CD14-positive monocyte (primary cell): ENCODE data around the gene PAQR6. TPM values are rescaled to one million over a fixed set of nuclear protein-coding genes. Genes with fewer than 3 reads are reported as not detected.
"Not testable (repeated sequence)": the region's sequence is repeated elsewhere in the genome, so short reads cannot be mapped to it uniquely, and the experiment has no call there.

ENCODE experiments used
- DNase-seq, 3 donors: peaks; one replicate each; pipeline ENCODE4 v3.0.0-alpha.2; 2011 to 2022
- H2AFZ ChIP-seq: 2 replicates; pipeline ENCODE4 v1.6.0; 2012; ENCODE audit warnings: mild to moderate bottlenecking, low read depth, low read length, inconsistent platforms; ENCODE audit not compliant: insufficient read depth, poor library complexity, severe bottlenecking
- H3K27ac ChIP-seq, 2 donors: 1 replicate in 1 of 2; 2 replicates in 1 of 2; pipeline ENCODE4 v1.5.1; 2012 to 2013; ENCODE audit warnings: low read length in 2 of 2, control low read depth in 1 of 2, inconsistent platforms in 1 of 2, low read depth in 1 of 2, mild to moderate bottlenecking in 1 of 2
- H3K27me3 ChIP-seq, 2 donors: one replicate each; pipeline versions ENCODE4 v1.6.0 to v1.6.1; 2011 to 2013; ENCODE audit warnings: low read length in 2 of 2; ENCODE audit not compliant: control insufficient read depth in 2 of 2, insufficient read depth in 2 of 2
- H3K36me3 ChIP-seq, 2 donors: replicated peaks in 1 of 2; 1 replicate in 1 of 2; 2 replicates in 1 of 2; pipeline versions ENCODE4 v1.5.1 to v1.6.1; 2012 to 2013; ENCODE audit warnings: low read length in 2 of 2, control low read depth in 1 of 2, inconsistent platforms in 1 of 2, mild to moderate bottlenecking in 1 of 2; ENCODE audit not compliant: insufficient read depth in 2 of 2, control insufficient read depth in 1 of 2
- H3K4me1 ChIP-seq, 2 donors: 1 replicate in 1 of 2; 2 replicates in 1 of 2; pipeline versions ENCODE4 v1.5.1 to v1.6.1; 2012 to 2013; ENCODE audit warnings: low read length in 2 of 2, control low read depth in 1 of 2, inconsistent platforms in 1 of 2, mild to moderate bottlenecking in 1 of 2, moderate library complexity in 1 of 2; ENCODE audit not compliant: insufficient read depth in 2 of 2, control insufficient read depth in 1 of 2
- H3K4me2 ChIP-seq: replicated peaks from 2 replicates; pipeline ENCODE3; 2012; ENCODE audit warnings: low read length, moderate library complexity, mild to moderate bottlenecking; ENCODE audit not compliant: poor library complexity, severe bottlenecking; ENCODE audit errors: extremely low read depth
- H3K4me3 ChIP-seq, 3 experiments: fragments of 200-600 bp in 1 of 3; sonication (generic) in 1 of 3; replicated peaks in 1 of 3; 1 replicate in 2 of 3; 2 replicates in 1 of 3; pipeline ENCODE4 v1.5.1; 2011 to 2013; ENCODE audit warnings: low read length in 3 of 3, mild to moderate bottlenecking in 3 of 3, control low read depth in 2 of 3, low read depth in 2 of 3, inconsistent platforms in 1 of 3, moderate library complexity in 1 of 3
- H3K79me2 ChIP-seq: 2 replicates; pipeline ENCODE4 v1.6.0; 2012; ENCODE audit warnings: mild to moderate bottlenecking, control low read depth, inconsistent platforms, low read length, moderate library complexity; ENCODE audit not compliant: insufficient read depth
- H3K9ac ChIP-seq: 2 replicates; pipeline ENCODE4 v1.6.0; 2017; ENCODE audit warnings: low read length, mild to moderate bottlenecking; ENCODE audit not compliant: insufficient read depth, poor library complexity, severe bottlenecking
- H3K9me3 ChIP-seq, 2 donors: replicated peaks in 1 of 2; 1 replicate in 1 of 2; 2 replicates in 1 of 2; pipeline versions ENCODE4 v1.5.1 to v1.6.1; 2012 to 2013; ENCODE audit warnings: low read length in 2 of 2, control low read depth in 1 of 2; ENCODE audit not compliant: control insufficient read depth in 1 of 2, insufficient read depth in 1 of 2
- H4K20me1 ChIP-seq: 2 replicates; pipeline ENCODE4 v1.6.0; 2012; ENCODE audit warnings: mild to moderate bottlenecking, low read length, control low read depth, moderate library complexity; ENCODE audit not compliant: insufficient read depth
- H3K27ac Mint-ChIP-seq, 7 donors: one replicate each; pipeline ENCODE4 v1.8.0; 2020; ENCODE audit warnings: mild to moderate bottlenecking in 7 of 7, mixed read lengths in 7 of 7, moderate library complexity in 6 of 7, inconsistent platforms in 2 of 7
- H3K27me3 Mint-ChIP-seq, 3 donors: one replicate each; pipeline ENCODE4 v1.8.0; 2021 to 2022; ENCODE audit warnings: low read depth in 3 of 3, mild to moderate bottlenecking in 3 of 3, mixed read lengths in 3 of 3, moderate library complexity in 3 of 3, inconsistent platforms in 1 of 3
- H3K36me3 Mint-ChIP-seq, 2 donors: one replicate each; pipeline ENCODE4 v1.8.0; 2020; ENCODE audit warnings: mixed read lengths in 2 of 2, inconsistent platforms in 1 of 2, mild to moderate bottlenecking in 1 of 2
- H3K4me1 Mint-ChIP-seq: one replicate; pipeline ENCODE4 v1.8.0; 2020; ENCODE audit warnings: mild to moderate bottlenecking, mixed read lengths
- H3K4me3 Mint-ChIP-seq, 2 donors: one replicate each; pipeline ENCODE4 v1.8.0; 2020; ENCODE audit warnings: mild to moderate bottlenecking in 2 of 2, mixed read lengths in 2 of 2, moderate library complexity in 1 of 2
- H3K9me3 Mint-ChIP-seq, 7 donors: one replicate each; pipeline ENCODE4 v1.8.0; 2020 to 2022; ENCODE audit warnings: mixed read lengths in 7 of 7, mild to moderate bottlenecking in 6 of 7, moderate library complexity in 6 of 7, inconsistent platforms in 2 of 7
- CTCF ChIP-seq: fragments of 200-600 bp; IDR thresholded peaks from one replicate; pipeline ENCODE4 v1.8.0; 2022; ENCODE audit warnings: antibody characterized with exemption, mild to moderate bottlenecking
- WGBS: methylation state at CpG from one replicate; pipeline ENCODE4 v1.1.5; 2013; ENCODE audit warnings: missing lambda C conversion rate; ENCODE audit not compliant: insufficient coverage; 5-methylcytosine and 5-hydroxymethylcytosine counted together
- intact Hi-C, 2 donors: fragments of 100-400 bp; cut with micrococcal nuclease; formaldehyde crosslinking; loops; one replicate each; pipeline versions ENCODE4 v1.15.0 to v1.15.1; 2023
- polyA plus RNA-seq, 3 donors: library from polyadenylated mRNA; depleted of rRNA in 1 of 3; unstranded in 2 of 3; stranded (reverse) in 1 of 3; fragments of 300-500 nt in 2 of 3; fragments of >200 nt in 1 of 3; fragmentation: Illumina TruSeq in 2 of 3; gene quantifications; 1 replicate in 2 of 3; 2 replicates in 1 of 3; pipeline ENCODE4 v1.2.3, GENCODE V29; 2012 to 2021

PAQR6 gene
- polyA plus RNA-seq, 3 donors = 7.7 TPM; not detected in 2

GRCh38 chr1:156217871-156218270 is 30.0 kb downstream of the PAQR6 start:
- no peaks in the 10 kb centered on the region for H3K9me3 Mint-ChIP-seq
- H3K36me3 Mint-ChIP-seq = peaks cover 34 to 54% of the 10 kb centered on the region in 2 donors
- Histone ChIP-seq H3K4me2 (peak overlapping the region; percentile 65), H3K79me2 (peaks cover 53% of the 10 kb centered on the region), H2AFZ (no peak overlapping the region), H3K27me3 (no peaks in the 10 kb centered on the region), H3K4me3 (peak overlapping the region in 1 of 3 experiments; percentile 59), H3K9ac (peak overlapping the region; percentile 44), H3K36me3 (peaks cover 20 to 27% of the 10 kb centered on the region in 2 donors), H3K27ac (peak overlapping the region; percentile 74 to 86), H4K20me1 (no peaks in the 10 kb centered on the region), H3K4me1 (peaks cover 38 to 48% of the 10 kb centered on the region in 2 donors), H3K9me3 (no peaks in the 10 kb centered on the region)
- peaks cover 32% of the 10 kb centered on the region for H3K4me1 Mint-ChIP-seq
- intact Hi-C loops = no loop called here
- WGBS = no CpG with 5 or more reads among the region's 2 CpGs
- no peak for TF ChIP-seq CTCF
- H3K27me3 Mint-ChIP-seq = no peaks in the 10 kb centered on the region
- DNase-seq = peak; percentile 46 to 72 (median 69)
- peak overlapping the region; percentile 88 to 97 (median 95) for H3K27ac Mint-ChIP-seq
- H3K4me3 Mint-ChIP-seq = peak overlapping the region; percentile 28 to 69

GRCh38 chr1:156216361-156217086 is 31.3 kb downstream of the PAQR6 start:
- Mint-ChIP-seq H3K27ac (peak overlapping the region in 4 of 7 donors; percentile 24 to 83 (median 60)), H3K36me3 (peaks cover 25 to 48% of the 10 kb centered on the region in 2 donors), H3K4me1 (peaks cover 37% of the 10 kb centered on the region)
- H3K4me2 ChIP-seq, H4K20me1 ChIP-seq, H3K27me3 ChIP-seq, H3K27ac ChIP-seq, H3K9me3 Mint-ChIP-seq, H3K4me3 ChIP-seq, intact Hi-C loops, H3K9me3 ChIP-seq, H3K9ac ChIP-seq, H2AFZ ChIP-seq, DNase-seq, H3K4me3 Mint-ChIP-seq, H3K27me3 Mint-ChIP-seq: not testable (repeated sequence)
- H3K4me1 ChIP-seq = peaks cover 44 to 55% of the 10 kb centered on the region in 2 donors
- 98% methylated on average over 42 of the region's 55 CpGs for WGBS
- peaks cover 13 to 16% of the 10 kb centered on the region in 2 donors for H3K36me3 ChIP-seq
- H3K79me2 ChIP-seq = peaks cover 53% of the 10 kb centered on the region
